ENCODE data around the gene RHOC.

- TF ChIP-seq POLR2A (IDR thresholded peaks at IDR 0.05) (no peak), CTCF (IDR thresholded peaks at IDR 0.05) (no peak), POLR2AphosphoS5 (IDR thresholded peaks at IDR 0.05) (no peak)
Measured at GRCh38 chr1:112737573-112737972, 30.6 kb upstream of the RHOC start.

Data from prostate gland (tissue), 2 donors.